HEK293 (cell line): ENCODE measurements around the gene FBXW11.

Experiments used
- CTCF ChIP-seq: fragments of 450-650 bp; formaldehyde crosslinking; IDR thresholded peaks from 2 replicates; pipeline ENCODE4 v1.5.1; 2016; ENCODE audit warnings: missing biosample characterization, missing genetic modification characterization
- KLF9 ChIP-seq: fragments of 450-650 bp; formaldehyde crosslinking; IDR thresholded peaks from 2 replicates; pipeline ENCODE4 v1.5.1; 2016; ENCODE audit warnings: missing biosample characterization, missing genetic modification characterization, low read depth
- MZF1 ChIP-seq: fragments of 450-650 bp; formaldehyde crosslinking; IDR thresholded peaks from 2 replicates; pipeline ENCODE4 v1.5.1; 2017; ENCODE audit warnings: missing biosample characterization, missing genetic modification characterization, borderline replicate concordance
- PRDM10 ChIP-seq: fragments of 450-650 bp; formaldehyde crosslinking; IDR thresholded peaks from 2 replicates; pipeline ENCODE4 v1.5.1; 2016; ENCODE audit warnings: missing biosample characterization, missing genetic modification characterization
- YY2 ChIP-seq: fragments of 450-650 bp; formaldehyde crosslinking; IDR thresholded peaks from 2 replicates; pipeline ENCODE4 v1.5.1; 2016; ENCODE audit warnings: missing biosample characterization, missing genetic modification characterization
- ZBTB1 ChIP-seq: fragments of 450-650 bp; formaldehyde crosslinking; IDR thresholded peaks from 2 replicates; pipeline ENCODE4 v1.5.1; 2016; ENCODE audit warnings: missing biosample characterization, missing genetic modification characterization
- ZBTB10 ChIP-seq: fragments of 450-650 bp; formaldehyde crosslinking; IDR thresholded peaks from 2 replicates; pipeline ENCODE4 v1.5.1; 2016; ENCODE audit warnings: missing biosample characterization, missing genetic modification characterization
- ZBTB7A ChIP-seq: fragments of 450-650 bp; formaldehyde crosslinking; IDR thresholded peaks from 2 replicates; pipeline ENCODE4 v1.5.1; 2016; ENCODE audit warnings: low read depth, missing biosample characterization, missing genetic modification characterization
- ZNF10 ChIP-seq: fragments of 450-650 bp; formaldehyde crosslinking; IDR thresholded peaks from 2 replicates; pipeline ENCODE4 v1.5.1; 2017; ENCODE audit warnings: missing biosample characterization, missing genetic modification characterization
- ZNF121 ChIP-seq: fragments of 450-650 bp; formaldehyde crosslinking; IDR thresholded peaks from 2 replicates; pipeline ENCODE4 v1.5.1; 2016; ENCODE audit warnings: missing biosample characterization, missing genetic modification characterization
- ZNF529 ChIP-seq: fragments of 450-650 bp; formaldehyde crosslinking; IDR thresholded peaks from 2 replicates; pipeline ENCODE4 v1.5.1; 2017; ENCODE audit warnings: missing genetic modification characterization, missing biosample characterization; ENCODE audit not compliant: insufficient replicate concordance
- ZNF701 ChIP-seq: fragments of 450-650 bp; formaldehyde crosslinking; IDR thresholded peaks from 2 replicates; pipeline ENCODE4 v1.5.1; 2016; ENCODE audit warnings: missing biosample characterization, missing genetic modification characterization

GRCh38 chr5:171852255-171852681 is 154.2 kb downstream of the FBXW11 start:
- TF ChIP-seq CTCF (tag by site-specific recombination) (no peak), KLF9 (tag by site-specific recombination) (no peak), ZNF701 (tag by site-specific recombination) (no peak), ZBTB7A (no peak), ZBTB1 (tag by site-specific recombination) (no peak), PRDM10 (tag by site-specific recombination) (no peak), ZNF529 (tag by site-specific recombination) (no peak), ZNF10 (tag by site-specific recombination) (no peak), MZF1 (tag by site-specific recombination) (no peak), YY2 (no peak), ZBTB10 (tag by site-specific recombination) (no peak), ZNF121 (no peak)
